Gastroesophageal sphincter (tissue), 4 donors: ENCODE results near the gene COL25A1. TPM values are rescaled to one million over a fixed set of nuclear protein-coding genes. Genes with fewer than 3 reads are reported as not detected.
"Not testable (repeated sequence)": the region's sequence is repeated elsewhere in the genome, so short reads cannot be mapped to it uniquely, and the experiment has no call there.

Experiments
- ATAC-seq: fragments of 150-250 bp; one replicate; pipeline ENCODE4 v1.9.1; 2016; ENCODE audit warnings: mild to moderate bottlenecking, moderate library complexity
- H3K27ac ChIP-seq, 4 donors: fragments of 200-600 bp; sonication (generic) in 3 of 4; 1 replicate in 3 of 4; 2 replicates in 1 of 4; pipeline ENCODE4 v1.5.1; 2016 to 2019
- H3K27me3 ChIP-seq: fragments of 200-600 bp; sonication (generic); one replicate; pipeline ENCODE4 v1.5.1; 2019
- H3K36me3 ChIP-seq, 2 donors: fragments of 200-600 bp; sonication (generic); one replicate each; pipeline ENCODE4 v1.5.1; 2019; ENCODE audit warnings: control low read depth in 1 of 2
- H3K4me1 ChIP-seq, 3 donors: fragments of 200-600 bp; sonication (generic); 1 replicate in 2 of 3; 2 replicates in 1 of 3; pipeline ENCODE4 v1.5.1; 2016 to 2019; ENCODE audit warnings: control low read depth in 2 of 3
- H3K4me3 ChIP-seq, 2 donors: fragments of 200-600 bp; sonication (generic); one replicate each; pipeline ENCODE4 v1.5.1; 2019; ENCODE audit warnings: mild to moderate bottlenecking in 1 of 2, moderate library complexity in 1 of 2
- H3K9me3 ChIP-seq, 3 donors: fragments of 200-600 bp; sonication (generic); one replicate each; pipeline ENCODE4 v1.5.1; 2017 to 2019; ENCODE audit warnings: control low read depth in 2 of 3
- CTCF ChIP-seq, 4 experiments: fragments of 200-600 bp in 2 of 4; fragments of 450-650 bp in 2 of 4; sonication (generic) in 1 of 4; IDR thresholded peaks; one replicate each; pipeline ENCODE4 v1.5.1; 2017 to 2019; ENCODE audit warnings: antibody characterized with exemption in 4 of 4, mild to moderate bottlenecking in 2 of 4, moderate library complexity in 2 of 4
- EP300 ChIP-seq: sonication (generic); formaldehyde crosslinking; IDR thresholded peaks from one replicate; pipeline ENCODE4 v1.6.1; 2017; ENCODE audit warnings: antibody characterized with exemption, mild to moderate bottlenecking
- POLR2A ChIP-seq, 2 donors: fragments of 450-650 bp; IDR thresholded peaks; one replicate each; pipeline ENCODE4 v1.6.1; 2017; ENCODE audit warnings: antibody characterized with exemption in 2 of 2, mild to moderate bottlenecking in 2 of 2, moderate library complexity in 1 of 2
- POLR2AphosphoS5 ChIP-seq: sonication (generic); formaldehyde crosslinking; IDR thresholded peaks from one replicate; pipeline ENCODE4 v1.6.1; 2017; ENCODE audit warnings: antibody characterized with exemption
- WGBS, 2 donors: methylation state at CpG; one replicate each; pipeline ENCODE4 v1.1.5; 2018; ENCODE audit warnings: low coverage in 1 of 2; 5-methylcytosine and 5-hydroxymethylcytosine counted together
- total RNA-seq, 4 donors: library from RNA; depleted of rRNA; stranded (reverse); fragments of >200 nt; gene quantifications; one replicate each; pipeline ENCODE4 v1.1.0, GENCODE V29; 2016

The COL25A1 gene
- total RNA-seq, 4 donors from 2014 or later = 0.40 to 1.8 (median 1.0) TPM

- no peak overlapping the region for H3K4me3 ChIP-seq
- TF ChIP-seq POLR2A (IDR thresholded peaks at IDR 0.05) (no peak), CTCF (IDR thresholded peaks at IDR 0.05) (no peak), EP300 (no peak), POLR2AphosphoS5 (no peak)
- H3K36me3 ChIP-seq = no peaks in the 10 kb centered on the region
- no peaks in the 10 kb centered on the region for H3K4me1 ChIP-seq
- no peak for ATAC-seq
- no peaks in the 10 kb centered on the region for H3K9me3 ChIP-seq
- no peak overlapping the region for H3K27ac ChIP-seq
- 83 to 88% methylated on average over 2 of the region's 2 CpGs for WGBS, 2 donors
- no peaks in the 10 kb centered on the region for H3K27me3 ChIP-seq
Measured at GRCh38 chr4:108877821-108878220, 424.6 kb downstream of the COL25A1 start.

GRCh38 chr4:108874806-108875205 is 427.7 kb downstream of the COL25A1 start:
- TF ChIP-seq EP300 (no peak), POLR2AphosphoS5 (no peak), CTCF (IDR thresholded peaks at IDR 0.05) (no peak), POLR2A (IDR thresholded peaks at IDR 0.05) (no peak)
- ATAC-seq = no peak
- H3K9me3 ChIP-seq = no peaks in the 10 kb centered on the region
- H3K4me3 ChIP-seq = no peak overlapping the region
- H3K36me3 ChIP-seq = no peaks in the 10 kb centered on the region
- H3K4me1 ChIP-seq = no peaks in the 10 kb centered on the region
- H3K27me3 ChIP-seq = no peaks in the 10 kb centered on the region
- WGBS, 2 donors = 65 to 82% methylated on average over 1 of the region's 1 CpG
- H3K27ac ChIP-seq = no peak overlapping the region

GRCh38 chr4:108869970-108870369 is 432.5 kb downstream of the COL25A1 start:
- not testable (repeated sequence) for H3K9me3 ChIP-seq, H3K27me3 ChIP-seq, ATAC-seq, H3K4me3 ChIP-seq, H3K27ac ChIP-seq, H3K4me1 ChIP-seq, H3K36me3 ChIP-seq
- WGBS, 2 donors = 89 to 91% methylated on average over 5 to 9 of the region's 9 CpGs

DNA sequence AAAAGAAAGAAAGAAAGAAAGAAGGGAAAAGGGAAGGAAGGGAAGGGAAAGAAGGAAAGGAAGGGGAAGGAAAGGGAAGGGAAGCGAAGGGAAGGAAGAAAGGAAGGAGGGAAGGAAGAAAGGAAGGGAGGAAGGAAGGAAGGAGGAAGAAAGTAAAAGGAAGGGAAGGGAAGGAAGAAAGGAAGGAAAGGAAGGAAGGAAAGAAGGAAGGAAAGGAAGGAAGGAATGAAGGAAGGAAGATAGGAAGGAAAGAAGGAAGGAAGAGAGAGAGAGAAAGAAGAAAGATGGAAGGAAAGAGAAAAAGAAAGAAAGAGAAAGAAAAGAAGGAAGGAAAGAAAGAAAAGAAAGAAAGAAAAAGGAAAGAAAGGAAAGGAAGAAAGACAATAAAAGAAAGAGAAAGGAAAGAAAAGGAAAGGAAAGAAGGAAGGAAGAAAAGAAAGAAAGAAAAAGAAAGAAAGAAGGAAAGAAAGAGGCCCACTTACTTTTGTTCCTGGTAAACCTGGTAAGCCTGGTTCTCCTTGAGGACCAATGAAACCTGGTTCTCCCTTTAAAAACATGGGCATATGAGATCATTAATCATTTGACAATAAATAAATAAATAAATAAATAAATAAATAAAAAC is 433.7 kb downstream of the COL25A1 start:
- no peak overlapping the region for H3K4me3 ChIP-seq
- no peaks in the 10 kb centered on the region for H3K36me3 ChIP-seq
- no peaks in the 10 kb centered on the region for H3K4me1 ChIP-seq
- TF ChIP-seq EP300 (no peak), POLR2A (IDR thresholded peaks at IDR 0.05) (no peak), POLR2AphosphoS5 (no peak), CTCF (IDR thresholded peaks at IDR 0.05) (no peak)
- no peak overlapping the region for H3K27ac ChIP-seq
- ATAC-seq = no peak
- no peaks in the 10 kb centered on the region for H3K9me3 ChIP-seq
- WGBS, 2 donors = 75 to 92% methylated on average over 1 of the region's 1 CpG
- H3K27me3 ChIP-seq = no peaks in the 10 kb centered on the region

GRCh38 chr4:108867476-108867875 is 435.0 kb downstream of the COL25A1 start:
- no peaks in the 10 kb centered on the region for H3K9me3 ChIP-seq
- ATAC-seq = no peak
- H3K36me3 ChIP-seq = no peaks in the 10 kb centered on the region
- no peaks in the 10 kb centered on the region for H3K4me1 ChIP-seq
- H3K27ac ChIP-seq = no peak overlapping the region
- no peaks in the 10 kb centered on the region for H3K27me3 ChIP-seq
- no peak for TF ChIP-seq CTCF (IDR thresholded peaks at IDR 0.05)
- TF ChIP-seq POLR2A (IDR thresholded peaks at IDR 0.05) = no peak
- TF ChIP-seq EP300 = no peak
- TF ChIP-seq POLR2AphosphoS5 = no peak
- H3K4me3 ChIP-seq = no peak overlapping the region
